ENCODE measurements around the gene C1S. TPM values are rescaled to one million over a fixed set of nuclear protein-coding genes. Genes with fewer than 3 reads are reported as not detected.

Gene C1S
- total RNA-seq, 1 donor from 2014 or later = 108 TPM

Other genes with a start within 250 kb of the C1S start
- 6.5 TPM for gene GPR162, start 238.9 kb upstream of the C1S start, total RNA-seq
- 17.5 TPM for gene P3H3, start 232.3 kb upstream of the C1S start, total RNA-seq
- 7.5 TPM for gene GNB3, start 219.8 kb upstream of the C1S start, total RNA-seq
- gene CDCA3, start 209.4 kb upstream of the C1S start, total RNA-seq = 0.55 TPM
- gene USP5, start 208.6 kb upstream of the C1S start, total RNA-seq = 73.6 TPM
- gene TPI1, start 193.2 kb upstream of the C1S start, total RNA-seq = 753 TPM
- gene SPSB2, start 187.4 kb upstream of the C1S start, total RNA-seq = 3.2 TPM
- gene LRRC23, start 155.9 kb upstream of the C1S start, total RNA-seq = 11.6 TPM
- gene ENO2, start 146.1 kb upstream of the C1S start, total RNA-seq = 14.8 TPM
- gene ATN1, start 132.8 kb upstream of the C1S start, total RNA-seq = 71.4 TPM
- gene RNU7-1, start 116.9 kb upstream of the C1S start, total RNA-seq = not detected
- 227 TPM for gene C12orf57, start 116.7 kb upstream of the C1S start, total RNA-seq
- gene PTPN6, start 109.4 kb upstream of the C1S start, total RNA-seq = 6.7 TPM
- 142 TPM for gene PHB2, start 90.1 kb upstream of the C1S start, total RNA-seq
- gene EMG1, start 89.8 kb upstream of the C1S start, total RNA-seq = 44.3 TPM
- 35.1 TPM for gene LPCAT3, start 42.2 kb upstream of the C1S start, total RNA-seq
- gene C1R, start 31.7 kb downstream of the C1S start, total RNA-seq = 143 TPM
- 8.1 TPM for gene C1RL, start 48.5 kb downstream of the C1S start, total RNA-seq
- gene RBP5, start 68.2 kb downstream of the C1S start, total RNA-seq = 0.47 TPM
- 4.6 TPM for gene CLSTN3, start 69.7 kb downstream of the C1S start, total RNA-seq
- gene PEX5, start 129.0 kb downstream of the C1S start, total RNA-seq = 33.5 TPM
- gene ACSM4, start 243.4 kb downstream of the C1S start, total RNA-seq = not detected

All from left ventricle myocardium inferior (tissue), 1 donor.